Panc1 (cell line): Measurements from ENCODE around the gene SPATA31D1.

Source experiments
- CTCF ChIP-seq: fragments of 450-650 bp; IDR thresholded peaks from 2 replicates; pipeline ENCODE4 v1.5.1; 2017; ENCODE audit warnings: mild to moderate bottlenecking
- POLR2AphosphoS5 ChIP-seq: IDR thresholded peaks from 2 replicates; pipeline ENCODE4 v1.6.1; 2012; ENCODE audit warnings: mild to moderate bottlenecking, low read depth, low read length, moderate library complexity
- REST ChIP-seq, 2 experiments: IDR thresholded peaks; 2 replicates each; pipeline ENCODE4 v1.6.1; 2011 to 2012; ENCODE audit warnings: low read depth in 2 of 2, control low read depth in 1 of 2, low read length in 1 of 2, mild to moderate bottlenecking in 1 of 2, moderate library complexity in 1 of 2; ENCODE audit not compliant: insufficient read depth in 1 of 2

DNA sequence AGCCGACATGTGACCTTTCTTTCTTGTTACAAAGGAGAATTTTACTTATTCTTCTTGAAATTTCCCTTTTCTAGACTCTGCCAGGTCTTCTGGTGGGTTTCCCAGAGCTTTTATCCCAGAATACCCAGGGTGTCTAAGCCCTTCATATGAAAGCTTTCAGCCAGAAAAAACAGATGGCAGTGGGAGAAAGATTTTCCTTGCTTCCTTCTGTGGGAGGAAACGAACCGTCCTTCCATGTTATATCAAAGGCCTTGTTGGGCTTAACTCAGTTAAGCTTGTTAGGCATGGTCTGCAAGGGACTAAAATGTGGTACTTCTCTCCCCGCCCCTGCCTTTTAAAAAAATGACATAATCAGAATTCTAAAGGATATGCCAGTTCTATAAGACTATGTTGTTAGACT is 47.5 kb downstream of the SPATA31D1 start:
- TF ChIP-seq CTCF (no peak), POLR2AphosphoS5 (no peak), REST (IDR thresholded peaks at IDR 0.05; ENCODE audit: insufficient read depth in 1 of 2, low read depth in 2 of 2, low read length in 1 of 2) (no peak)
